ENCODE measurements around the gene DCTD.

DCTD gene

DNA sequence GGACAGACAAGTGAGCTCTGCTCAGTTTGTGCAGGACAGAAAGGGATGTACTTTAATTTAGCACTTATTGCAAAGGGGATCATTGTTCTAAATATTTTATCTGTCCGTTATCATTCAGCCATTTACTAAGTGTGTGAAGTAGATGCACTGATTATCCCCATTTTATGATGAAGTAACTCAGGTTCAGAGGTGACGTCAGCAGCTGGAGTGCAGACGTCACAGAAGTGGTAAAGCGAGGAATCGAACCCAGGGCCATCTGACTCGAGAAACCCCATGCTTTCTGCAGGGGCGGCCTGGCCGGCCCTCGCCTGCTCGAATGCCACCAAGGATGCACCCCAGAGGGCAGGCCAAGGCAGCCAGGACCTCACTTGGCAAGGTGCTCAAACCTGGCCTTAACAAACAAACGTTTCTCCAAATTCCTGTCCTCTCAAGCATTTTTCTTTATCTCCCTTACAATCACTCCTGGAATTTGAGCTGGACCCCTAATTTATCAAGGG, 75.0 kb downstream of the DCTD start:
- DNase-seq (ENCODE audit: low spot score) = no peak

DNA sequence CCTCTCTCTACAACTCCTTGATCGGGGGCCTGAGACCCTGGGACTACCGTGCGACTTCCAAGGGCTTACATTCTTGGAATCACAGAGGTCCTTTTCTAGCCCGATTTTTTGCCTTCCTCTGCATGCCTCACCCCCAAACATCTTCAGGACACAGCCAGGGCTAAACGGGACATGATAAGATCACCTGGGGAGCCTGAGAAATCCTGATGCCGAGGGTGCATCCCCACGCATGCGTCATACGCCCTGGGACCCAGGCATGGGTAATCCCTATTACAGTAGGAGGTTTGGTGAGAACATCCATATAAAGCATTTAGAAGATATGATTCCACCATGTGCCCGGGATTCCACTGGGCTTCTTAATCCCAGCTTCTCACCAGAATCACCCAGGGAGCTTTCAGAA, 77.1 kb downstream of the DCTD start:
- DNase-seq (ENCODE audit: low spot score) = no peak

All from SK-N-DZ (cell line).